D721Med (cell line): Measurements from ENCODE around the gene SSNA1.

ENCODE experiments used
- DNase-seq: peaks from one replicate; pipeline ENCODE4 v3.0.0; 2011; ENCODE audit warnings: low spot score; ENCODE audit not compliant: insufficient read length
- FAIRE-seq: peaks from 2 replicates; lab custom pipeline; 2011; peaks lifted over from hg19 to GRCh38; lab: Jason Lieb, UNC
- TF ChIP-seq, protein P1 (sequence below): IDR thresholded peaks from 2 replicates; pipeline ENCODE4 v1.5.1; 2012; ENCODE audit warnings: mild to moderate bottlenecking, control low read depth; ENCODE audit not compliant: insufficient read depth; ENCODE audit errors: missing control alignments

The SSNA1 gene

DNA sequence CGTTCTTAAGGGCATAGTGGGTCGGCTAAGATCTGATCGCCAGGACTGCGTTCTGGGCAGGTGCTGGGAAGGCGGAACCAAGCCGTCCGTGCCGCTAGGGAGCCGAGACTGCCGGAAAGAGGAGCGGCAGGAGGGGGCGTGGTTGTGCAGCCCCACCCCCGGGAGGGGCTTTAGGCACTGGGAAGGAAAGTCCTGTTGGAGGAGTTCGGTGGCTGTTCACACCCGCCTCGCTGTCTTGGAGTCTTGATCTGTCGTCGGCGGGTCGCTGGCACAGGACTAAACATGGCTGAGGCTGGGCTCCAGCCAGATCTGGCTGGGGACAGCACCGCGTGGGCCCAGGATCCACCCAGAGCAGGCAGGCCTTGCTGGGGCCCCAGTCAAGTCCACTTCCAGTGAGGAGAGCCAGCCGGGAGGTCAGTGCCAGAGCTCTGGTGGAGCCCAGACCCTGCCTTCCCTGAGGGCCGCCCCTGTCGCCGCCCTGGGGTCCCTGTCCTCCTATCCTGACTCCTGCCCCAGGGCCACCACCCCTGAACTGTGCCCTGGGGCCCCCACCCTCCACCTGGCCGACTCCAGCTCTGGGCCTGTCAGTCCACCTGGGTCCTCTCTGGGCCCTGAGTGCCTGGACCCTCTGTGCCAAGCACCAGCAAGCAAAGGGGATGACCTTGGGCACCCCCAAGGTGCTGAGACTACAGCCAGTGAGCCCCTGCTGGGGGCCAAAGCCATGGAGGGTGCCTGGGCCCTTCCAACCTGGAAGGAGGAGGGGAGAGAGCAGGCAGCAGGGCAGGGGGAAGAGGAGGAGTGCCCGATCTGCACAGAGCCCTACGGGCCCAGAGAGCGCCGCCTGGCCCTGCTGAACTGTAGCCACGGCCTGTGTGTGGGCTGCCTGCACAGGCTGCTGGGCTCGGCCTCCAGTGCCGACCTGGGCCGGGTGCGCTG, 29.1 kb downstream of the SSNA1 start:
- TF ChIP-seq, protein P1, sequence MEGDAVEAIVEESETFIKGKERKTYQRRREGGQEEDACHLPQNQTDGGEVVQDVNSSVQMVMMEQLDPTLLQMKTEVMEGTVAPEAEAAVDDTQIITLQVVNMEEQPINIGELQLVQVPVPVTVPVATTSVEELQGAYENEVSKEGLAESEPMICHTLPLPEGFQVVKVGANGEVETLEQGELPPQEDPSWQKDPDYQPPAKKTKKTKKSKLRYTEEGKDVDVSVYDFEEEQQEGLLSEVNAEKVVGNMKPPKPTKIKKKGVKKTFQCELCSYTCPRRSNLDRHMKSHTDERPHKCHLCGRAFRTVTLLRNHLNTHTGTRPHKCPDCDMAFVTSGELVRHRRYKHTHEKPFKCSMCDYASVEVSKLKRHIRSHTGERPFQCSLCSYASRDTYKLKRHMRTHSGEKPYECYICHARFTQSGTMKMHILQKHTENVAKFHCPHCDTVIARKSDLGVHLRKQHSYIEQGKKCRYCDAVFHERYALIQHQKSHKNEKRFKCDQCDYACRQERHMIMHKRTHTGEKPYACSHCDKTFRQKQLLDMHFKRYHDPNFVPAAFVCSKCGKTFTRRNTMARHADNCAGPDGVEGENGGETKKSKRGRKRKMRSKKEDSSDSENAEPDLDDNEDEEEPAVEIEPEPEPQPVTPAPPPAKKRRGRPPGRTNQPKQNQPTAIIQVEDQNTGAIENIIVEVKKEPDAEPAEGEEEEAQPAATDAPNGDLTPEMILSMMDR: no peak
- DNase-seq (no peak), FAIRE-seq (no peak)

DNA sequence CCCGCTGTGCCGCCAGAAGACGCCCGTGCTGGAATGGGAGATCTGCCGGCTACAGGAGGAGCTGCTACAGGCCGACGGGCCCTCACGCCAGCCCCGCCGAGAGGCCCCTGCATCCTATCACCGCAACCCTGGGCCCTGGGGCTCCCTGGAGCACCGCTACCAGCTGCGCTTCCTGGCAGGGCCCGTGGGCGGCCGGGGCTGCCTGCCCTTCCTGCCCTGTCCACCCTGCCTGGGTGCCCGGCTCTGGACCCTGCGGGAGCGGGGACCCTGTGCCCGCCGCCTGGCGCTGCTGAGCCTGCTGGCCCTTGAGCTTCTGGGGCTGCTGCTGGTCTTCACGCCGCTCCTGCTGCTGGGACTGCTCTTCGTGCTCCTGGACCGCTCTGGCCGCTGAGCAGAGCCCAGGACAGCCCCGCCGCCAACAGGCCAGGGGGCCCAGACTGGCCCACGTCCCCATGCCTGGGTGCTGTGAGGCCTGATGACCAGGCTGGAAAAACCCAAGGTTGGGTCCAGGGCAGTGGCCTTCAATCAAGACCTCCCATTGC, 29.8 kb downstream of the SSNA1 start:
- DNase-seq (no peak), FAIRE-seq (no peak)
- TF ChIP-seq, protein P1: no peak

DNA sequence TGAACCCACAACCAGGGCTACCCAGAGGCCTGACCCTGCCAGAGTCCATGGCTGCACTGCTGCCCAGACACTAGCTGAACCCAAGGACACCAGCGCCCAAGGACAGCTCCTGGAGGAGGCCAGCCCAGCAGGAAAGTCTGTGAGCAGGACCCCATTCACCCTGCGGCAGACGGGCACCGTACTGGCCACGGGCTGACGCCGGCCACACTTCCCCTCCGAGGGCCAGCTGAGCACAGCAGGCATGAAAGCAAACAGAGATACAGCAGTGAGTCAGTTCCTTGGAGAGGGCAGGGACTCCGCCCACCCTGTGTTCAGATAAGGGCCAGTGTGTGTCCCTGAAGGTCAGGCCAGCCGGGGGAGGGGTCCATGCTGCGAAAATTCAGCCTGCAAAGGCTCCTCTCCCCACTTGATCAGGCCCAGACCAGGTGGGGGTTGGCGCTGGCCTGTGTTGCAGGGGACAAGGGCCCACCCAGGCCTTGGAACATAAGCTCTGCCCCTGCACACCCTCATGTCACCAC, 30.3 kb downstream of the SSNA1 start:
- TF ChIP-seq, protein P1: no peak
- no peak for FAIRE-seq
- no peak for DNase-seq

DNA sequence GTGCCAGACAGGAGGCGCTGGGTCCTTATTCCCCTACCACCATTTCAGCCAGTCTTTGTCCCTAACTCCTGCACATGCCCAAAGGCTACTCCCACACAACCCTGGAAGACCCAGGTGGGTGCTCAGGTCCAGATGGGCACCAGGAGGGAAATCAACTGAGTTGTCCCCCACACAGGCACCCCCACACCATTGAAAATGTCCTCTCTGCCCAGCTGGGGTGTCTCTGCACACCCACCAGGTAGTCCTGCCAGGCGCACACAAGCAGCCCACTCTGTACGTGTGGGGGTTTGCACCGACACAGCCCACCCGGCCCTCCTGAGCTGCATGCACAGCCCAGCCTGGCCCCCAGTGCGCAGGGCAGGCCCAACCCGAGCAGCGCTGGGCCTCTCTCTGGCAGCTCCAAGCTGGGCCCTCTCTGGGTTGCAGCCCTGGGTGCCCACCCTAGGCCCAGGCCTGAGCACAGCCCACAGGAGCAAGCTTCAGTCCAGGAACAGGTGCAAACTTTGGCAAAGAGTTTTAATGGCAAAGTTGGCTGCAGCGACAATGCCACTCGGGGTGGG, 31.4 kb downstream of the SSNA1 start:
- FAIRE-seq: no peak
- no peak for DNase-seq
- TF ChIP-seq, protein P1: no peak

DNA sequence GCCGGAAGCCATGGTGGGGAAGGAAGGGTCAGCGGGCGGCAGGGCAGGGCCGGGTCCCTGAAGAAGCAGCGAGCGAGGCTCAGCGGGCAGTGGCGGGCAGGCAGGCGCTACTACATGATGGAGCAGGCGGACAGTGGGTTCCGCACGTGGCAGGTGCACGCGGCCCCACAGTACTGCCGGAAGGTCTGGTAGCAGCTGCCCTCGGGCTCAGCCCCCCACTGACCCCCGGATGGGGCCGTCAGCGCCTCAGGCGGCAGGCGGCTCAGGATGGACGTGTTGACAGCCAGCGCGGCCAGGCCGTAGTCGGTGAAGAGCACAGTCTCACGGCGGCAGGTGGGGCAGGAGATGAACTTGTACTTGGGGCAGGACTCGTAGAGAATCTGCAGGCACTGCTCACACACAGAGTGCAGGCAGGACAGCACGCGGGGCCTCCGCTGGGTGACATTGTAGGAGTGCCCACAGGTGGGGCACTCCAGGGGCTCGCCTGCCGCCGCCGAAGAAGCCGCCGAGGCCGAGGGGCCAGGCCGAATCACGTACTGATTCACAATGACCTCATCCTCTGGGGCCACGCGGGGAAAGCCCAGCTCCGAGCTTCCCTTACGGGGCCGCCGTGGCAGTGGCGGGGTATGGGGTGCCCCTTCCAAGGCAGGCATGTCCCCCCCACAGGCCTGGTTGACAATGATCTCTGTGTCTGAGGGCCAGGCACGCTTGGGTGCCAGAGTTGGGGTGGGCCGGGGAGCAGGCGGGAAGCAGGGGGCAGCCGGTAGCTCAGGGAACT, 32.0 kb downstream of the SSNA1 start:
- FAIRE-seq: no peak
- no peak for DNase-seq
- TF ChIP-seq, protein P1: no peak

DNA sequence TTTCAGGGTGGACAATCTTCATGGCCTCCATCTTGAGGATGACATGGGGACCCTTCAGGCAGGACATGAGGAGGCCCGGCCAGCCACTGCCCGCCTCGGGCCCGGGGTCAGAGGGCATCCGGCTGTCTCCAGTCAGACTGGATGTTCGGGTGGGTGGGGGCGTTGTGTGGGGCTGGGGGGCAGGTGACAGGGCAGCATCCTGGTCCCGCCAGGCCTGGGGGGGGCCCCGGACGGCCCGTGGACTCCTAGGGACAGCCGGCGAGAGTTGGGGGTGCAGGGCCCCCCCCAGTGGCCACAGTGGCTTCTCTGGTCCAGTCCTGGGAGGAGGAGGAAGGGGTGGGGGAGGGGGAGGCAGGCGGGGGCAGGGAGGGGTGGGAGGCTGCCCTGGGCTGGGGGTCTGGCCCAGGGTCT, 32.6 kb downstream of the SSNA1 start:
- TF ChIP-seq, protein P1: no peak
- no peak for DNase-seq
- no peak for FAIRE-seq
